PC-9 (cell line): ENCODE measurements around the gene JKAMP.

ENCODE experiments used
- CTCF ChIP-seq: fragments of 200-600 bp; sonication (generic); conservative IDR thresholded peaks from 2 replicates; pipeline ENCODE4 v1.6.1; 2017; ENCODE audit warnings: mixed run types, antibody characterized with exemption, mild to moderate bottlenecking, moderate library complexity
- EZH2 ChIP-seq: fragments of 200-600 bp; sonication (generic); IDR thresholded peaks from 2 replicates; pipeline ENCODE4 v1.8.0; 2017; ENCODE audit warnings: antibody characterized with exemption, low read depth

DNA sequence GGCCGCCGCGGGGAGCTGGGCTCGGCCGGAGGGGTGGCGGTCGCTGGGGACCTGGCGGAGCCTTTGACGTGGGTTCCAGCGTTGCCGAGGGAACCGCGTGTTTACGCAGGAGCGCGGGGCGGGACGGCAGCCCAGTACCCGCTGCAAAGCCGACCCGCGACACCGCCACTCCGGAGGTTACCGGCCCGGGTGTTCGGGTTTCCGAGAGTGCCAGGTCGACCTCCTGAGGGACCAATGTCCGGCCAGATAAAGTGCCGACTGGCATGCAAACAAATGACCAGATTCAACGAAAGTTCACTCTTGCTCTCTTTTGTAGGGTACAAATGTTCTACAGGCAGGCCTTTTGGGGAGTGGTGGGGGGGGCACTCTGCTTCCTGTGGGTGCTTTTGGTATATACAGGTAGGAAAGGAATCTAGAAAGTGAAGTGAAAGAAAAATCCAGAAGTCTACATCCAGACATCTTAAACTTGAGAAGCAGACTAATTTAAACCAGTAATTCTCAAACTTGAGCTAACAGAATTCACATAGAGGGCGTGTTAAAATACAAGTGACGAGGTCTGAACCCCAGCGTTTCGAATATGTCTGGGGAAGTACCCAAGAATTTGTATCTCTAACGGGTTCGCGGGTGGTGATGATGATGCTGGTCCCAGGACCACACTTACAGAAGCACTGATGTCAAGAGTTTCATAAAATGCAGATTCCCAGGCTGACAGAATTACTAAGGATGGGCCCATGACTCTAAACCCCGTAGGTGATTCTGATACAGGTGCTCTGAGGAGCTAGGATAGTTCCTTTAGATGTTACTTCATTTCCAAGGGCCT is 18.8 kb upstream of the JKAMP start, which contains the start of gene GPR135:
- TF ChIP-seq CTCF (no peak), EZH2 (no peak)
